HG02588 (cell line): Measurements from ENCODE around the gene ERP27.

Source experiments
- ATAC-seq: cut with Tn5 transposase; IDR thresholded peaks from one replicate; pipeline ENCODE4 v1.9.1; 2021; ENCODE audit warnings: mild to moderate bottlenecking, moderate library complexity; ENCODE audit not compliant: unreplicated experiment

Gene ERP27

GRCh38 chr12:14937014-14937413 lies 1.3 kb downstream of the ERP27 start:
- no peak for ATAC-seq

- ATAC-seq, result no peak
Observed at GRCh38 chr12:14936224-14936861, 2.0 kb downstream of the ERP27 start.

- ATAC-seq, result no peak
Observed at GRCh38 chr12:14935031-14935430, 3.3 kb downstream of the ERP27 start.

GRCh38 chr12:14934511-14934910 lies 3.8 kb downstream of the ERP27 start:
- no peak for ATAC-seq

- no peak for ATAC-seq
Observed at GRCh38 chr12:14931791-14932560, 6.4 kb downstream of the ERP27 start.

GRCh38 chr12:14931359-14931758 lies 7.0 kb downstream of the ERP27 start:
- ATAC-seq, result no peak

- ATAC-seq, result no peak
Observed at GRCh38 chr12:14930299-14930698, 8.0 kb downstream of the ERP27 start.

GRCh38 chr12:14928931-14929330 lies 9.4 kb downstream of the ERP27 start:
- no peak for ATAC-seq

GRCh38 chr12:14927267-14927666 lies 11.1 kb downstream of the ERP27 start:
- no peak for ATAC-seq

- ATAC-seq, result no peak
Observed at GRCh38 chr12:14924541-14924940, 13.8 kb downstream of the ERP27 start.

GRCh38 chr12:14923944-14924343 lies 14.4 kb downstream of the ERP27 start:
- no peak for ATAC-seq

GRCh38 chr12:14921218-14921617 lies 17.1 kb downstream of the ERP27 start:
- ATAC-seq, result peak; percentile 54

GRCh38 chr12:14920475-14921126 lies 17.7 kb downstream of the ERP27 start:
- ATAC-seq, result peak; percentile 67

GRCh38 chr12:14919455-14919854 lies 18.9 kb downstream of the ERP27 start:
- no peak for ATAC-seq

GRCh38 chr12:14915736-14916135 lies 22.6 kb downstream of the ERP27 start:
- no peak for ATAC-seq

GRCh38 chr12:14913381-14913781 lies 25.0 kb downstream of the ERP27 start:
- ATAC-seq, result no peak

GRCh38 chr12:14911131-14911530 lies 27.2 kb downstream of the ERP27 start:
- ATAC-seq, result no peak

- ATAC-seq, result no peak
Observed at GRCh38 chr12:14910090-14910915, 28.0 kb downstream of the ERP27 start.

GRCh38 chr12:14907953-14908352 lies 30.4 kb downstream of the ERP27 start:
- no peak for ATAC-seq

GRCh38 chr12:14906114-14906513 lies 32.2 kb downstream of the ERP27 start:
- ATAC-seq, result no peak
